Ishikawa (cell line): Measurements from ENCODE around the gene CHRNB4.

ENCODE experiments used
- CREB1 ChIP-seq: IDR thresholded peaks from 2 replicates; pipeline ENCODE4 v1.6.1; 2012; ENCODE audit warnings: low read depth
- EGR1 ChIP-seq: IDR thresholded peaks from 2 replicates; pipeline ENCODE4 v1.6.1; 2012
- EP300 ChIP-seq: IDR thresholded peaks from 2 replicates; pipeline ENCODE4 v1.6.1; 2012; ENCODE audit warnings: borderline replicate concordance
- NFIC ChIP-seq: IDR thresholded peaks from 2 replicates; pipeline ENCODE4 v1.6.1; 2012
- RAD21 ChIP-seq: IDR thresholded peaks from 2 replicates; pipeline ENCODE4 v1.6.1; 2012; ENCODE audit warnings: low read depth
- TAF1 ChIP-seq: IDR thresholded peaks from 2 replicates; pipeline ENCODE4 v1.6.1; 2012; ENCODE audit warnings: low read depth, mild to moderate bottlenecking
- TEAD4 ChIP-seq: IDR thresholded peaks from 2 replicates; pipeline ENCODE4 v1.6.1; 2012
- YY1 ChIP-seq: IDR thresholded peaks from 2 replicates; pipeline ENCODE4 v1.6.1; 2012; ENCODE audit warnings: low read depth
- ZBTB7A ChIP-seq: IDR thresholded peaks from 2 replicates; pipeline ENCODE4 v1.6.1; 2012; ENCODE audit warnings: low read depth
- TF ChIP-seq, protein P1 (sequence below): IDR thresholded peaks from 2 replicates; pipeline ENCODE4 v1.6.1; 2012
- TF ChIP-seq, protein P2 (sequence below): IDR thresholded peaks from 2 replicates; pipeline ENCODE4 v1.6.1; 2012; ENCODE audit warnings: low read depth, mild to moderate bottlenecking
- TF ChIP-seq, protein P3 (sequence below): IDR thresholded peaks from 2 replicates; pipeline ENCODE4 v1.6.1; 2012

DNA sequence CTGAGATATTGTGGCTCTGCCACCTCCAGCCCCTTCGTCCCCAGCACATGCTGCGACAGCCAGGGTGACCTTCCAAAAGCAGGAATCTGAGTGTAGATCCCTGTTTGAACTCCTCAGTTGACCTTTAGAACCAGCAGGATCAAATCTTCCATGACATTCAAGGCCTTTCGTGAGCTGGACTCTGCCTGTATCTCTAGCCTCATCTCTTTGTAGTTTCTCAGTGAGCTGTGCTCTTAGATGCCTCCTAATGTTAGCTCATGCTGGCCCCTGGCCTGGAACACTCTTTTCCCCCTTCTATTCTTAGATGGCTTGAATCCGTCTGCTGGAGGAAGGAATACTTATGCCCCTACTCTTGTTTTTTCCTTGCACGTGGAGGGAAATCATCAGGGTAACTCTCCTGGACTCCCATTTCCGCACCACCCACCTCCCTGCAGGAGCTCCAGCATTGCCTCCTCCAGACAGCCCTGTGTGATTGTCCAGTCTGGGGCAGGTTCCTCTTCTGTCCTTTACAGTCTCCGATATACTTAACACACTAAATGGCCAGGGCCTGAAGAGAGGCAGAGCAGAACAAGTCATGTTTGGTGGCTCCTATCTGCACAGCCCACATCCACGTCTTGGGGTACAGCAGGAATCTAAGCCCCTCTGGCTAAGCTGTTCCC is 26.7 kb upstream of the CHRNB4 start:
- TF ChIP-seq, protein P1, sequence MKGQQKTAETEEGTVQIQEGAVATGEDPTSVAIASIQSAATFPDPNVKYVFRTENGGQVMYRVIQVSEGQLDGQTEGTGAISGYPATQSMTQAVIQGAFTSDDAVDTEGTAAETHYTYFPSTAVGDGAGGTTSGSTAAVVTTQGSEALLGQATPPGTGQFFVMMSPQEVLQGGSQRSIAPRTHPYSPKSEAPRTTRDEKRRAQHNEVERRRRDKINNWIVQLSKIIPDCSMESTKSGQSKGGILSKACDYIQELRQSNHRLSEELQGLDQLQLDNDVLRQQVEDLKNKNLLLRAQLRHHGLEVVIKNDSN, result no peak
- TF ChIP-seq, protein P2, sequence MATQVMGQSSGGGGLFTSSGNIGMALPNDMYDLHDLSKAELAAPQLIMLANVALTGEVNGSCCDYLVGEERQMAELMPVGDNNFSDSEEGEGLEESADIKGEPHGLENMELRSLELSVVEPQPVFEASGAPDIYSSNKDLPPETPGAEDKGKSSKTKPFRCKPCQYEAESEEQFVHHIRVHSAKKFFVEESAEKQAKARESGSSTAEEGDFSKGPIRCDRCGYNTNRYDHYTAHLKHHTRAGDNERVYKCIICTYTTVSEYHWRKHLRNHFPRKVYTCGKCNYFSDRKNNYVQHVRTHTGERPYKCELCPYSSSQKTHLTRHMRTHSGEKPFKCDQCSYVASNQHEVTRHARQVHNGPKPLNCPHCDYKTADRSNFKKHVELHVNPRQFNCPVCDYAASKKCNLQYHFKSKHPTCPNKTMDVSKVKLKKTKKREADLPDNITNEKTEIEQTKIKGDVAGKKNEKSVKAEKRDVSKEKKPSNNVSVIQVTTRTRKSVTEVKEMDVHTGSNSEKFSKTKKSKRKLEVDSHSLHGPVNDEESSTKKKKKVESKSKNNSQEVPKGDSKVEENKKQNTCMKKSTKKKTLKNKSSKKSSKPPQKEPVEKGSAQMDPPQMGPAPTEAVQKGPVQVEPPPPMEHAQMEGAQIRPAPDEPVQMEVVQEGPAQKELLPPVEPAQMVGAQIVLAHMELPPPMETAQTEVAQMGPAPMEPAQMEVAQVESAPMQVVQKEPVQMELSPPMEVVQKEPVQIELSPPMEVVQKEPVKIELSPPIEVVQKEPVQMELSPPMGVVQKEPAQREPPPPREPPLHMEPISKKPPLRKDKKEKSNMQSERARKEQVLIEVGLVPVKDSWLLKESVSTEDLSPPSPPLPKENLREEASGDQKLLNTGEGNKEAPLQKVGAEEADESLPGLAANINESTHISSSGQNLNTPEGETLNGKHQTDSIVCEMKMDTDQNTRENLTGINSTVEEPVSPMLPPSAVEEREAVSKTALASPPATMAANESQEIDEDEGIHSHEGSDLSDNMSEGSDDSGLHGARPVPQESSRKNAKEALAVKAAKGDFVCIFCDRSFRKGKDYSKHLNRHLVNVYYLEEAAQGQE, result no peak
- TF ChIP-seq NFIC (no peak), ZBTB7A (no peak), EP300 (no peak), CREB1 (no peak), EGR1 (no peak), TAF1 (no peak), YY1 (no peak), TEAD4 (no peak), RAD21 (no peak)
- TF ChIP-seq, protein P3, sequence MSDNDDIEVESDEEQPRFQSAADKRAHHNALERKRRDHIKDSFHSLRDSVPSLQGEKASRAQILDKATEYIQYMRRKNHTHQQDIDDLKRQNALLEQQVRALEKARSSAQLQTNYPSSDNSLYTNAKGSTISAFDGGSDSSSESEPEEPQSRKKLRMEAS, result no peak
